A673 (cell line): ENCODE data around the gene A2M. TPM values are rescaled to one million over a fixed set of nuclear protein-coding genes. Genes with fewer than 3 reads are reported as not detected.

ENCODE experiments used
- BruUV-seq: library from RNA; stranded (reverse); fragments of 400-500 nt; replicated peaks from 2 replicates; lab custom pipeline; 2021; lab: Mats Ljungman, UMichigan
- CTCF ChIA-PET: fragments of 300-600 bp; sonication (Branson Sonifier 250); formaldehyde crosslinking; loops from one replicate; lab custom pipeline; 2022; ENCODE audit warnings: antibody characterized with exemption; lab: Charles Lee
- POLR2A ChIA-PET: fragments of 300-600 bp; sonication (Branson Sonifier 250); formaldehyde crosslinking; loops from one replicate; lab custom pipeline; 2022; ENCODE audit warnings: antibody characterized with exemption; ENCODE audit not compliant: low non-redundant PET; lab: Charles Lee
- DNase-seq: peaks from one replicate; pipeline ENCODE4 v3.0.0-alpha.2; 2015; ENCODE audit warnings: low spot score
- H3K27ac ChIP-seq: fragments of 200-600 bp; sonication (generic); 2 replicates; pipeline ENCODE4 v1.5.1; 2016; ENCODE audit warnings: mixed run types, low read depth, mild to moderate bottlenecking, mixed read lengths, antibody characterized with exemption, low read length; ENCODE audit not compliant: poor library complexity, severe bottlenecking
- H3K27me3 ChIP-seq: fragments of 200-600 bp; sonication (generic); replicated peaks from 2 replicates; pipeline ENCODE4 v1.6.1; 2017; ENCODE audit warnings: mixed run types, low read depth, mild to moderate bottlenecking, mixed read lengths, antibody characterized with exemption, low read length; ENCODE audit not compliant: insufficient read depth, poor library complexity
- H3K36me3 ChIP-seq: fragments of 200-600 bp; sonication (generic); 2 replicates; pipeline ENCODE4 v1.6.1; 2016; ENCODE audit warnings: mixed run types, mild to moderate bottlenecking, mixed read lengths, antibody characterized with exemption, low read length; ENCODE audit not compliant: insufficient read depth, poor library complexity, severe bottlenecking
- H3K4me1 ChIP-seq: fragments of 200-600 bp; sonication (generic); 2 replicates; pipeline ENCODE4 v1.6.1; 2017; ENCODE audit warnings: mixed run types, mild to moderate bottlenecking, mixed read lengths, antibody characterized with exemption, low read length; ENCODE audit not compliant: insufficient read depth, poor library complexity, severe bottlenecking
- H3K4me3 ChIP-seq: fragments of 200-600 bp; sonication (generic); 2 replicates; pipeline ENCODE4 v1.5.1; 2016; ENCODE audit warnings: low read depth, mixed run types, mild to moderate bottlenecking, mixed read lengths, low read length; ENCODE audit not compliant: poor library complexity, severe bottlenecking
- H3K9me3 ChIP-seq: fragments of 200-600 bp; sonication (generic); 2 replicates; pipeline ENCODE4 v1.6.1; 2016; ENCODE audit warnings: mixed run types, low read depth, mild to moderate bottlenecking, mixed read lengths, antibody characterized with exemption, low read length; ENCODE audit not compliant: poor library complexity, severe bottlenecking
- CTCF ChIP-seq: fragments of 300-800, 200-600 bp; sonication (generic); conservative IDR thresholded peaks from 2 replicates; pipeline ENCODE4 v1.5.1; 2017; ENCODE audit warnings: low read depth, mild to moderate bottlenecking, antibody characterized with exemption, low read length, moderate library complexity, mixed read lengths
- EZH2 ChIP-seq: fragments of 200-600 bp; sonication (generic); IDR thresholded peaks from 2 replicates; pipeline ENCODE4 v1.6.1; 2017; ENCODE audit warnings: borderline replicate concordance, low read depth, mild to moderate bottlenecking, mixed read lengths, antibody characterized with exemption, low read length; ENCODE audit not compliant: poor library complexity, severe bottlenecking
- intact Hi-C: fragments of 100-400 bp; cut with micrococcal nuclease; formaldehyde crosslinking; loops from one replicate; pipeline ENCODE4 v1.10.0; 2022; ENCODE audit not compliant: unreplicated experiment
- total RNA-seq: library from RNA; stranded (reverse); gene quantifications from 2 replicates; pipeline ENCODE4 v1.2.3, GENCODE V29; 2021

The A2M gene
- total RNA-seq, 1 experiment from 2014 or later, result 1.3 TPM

DNA sequence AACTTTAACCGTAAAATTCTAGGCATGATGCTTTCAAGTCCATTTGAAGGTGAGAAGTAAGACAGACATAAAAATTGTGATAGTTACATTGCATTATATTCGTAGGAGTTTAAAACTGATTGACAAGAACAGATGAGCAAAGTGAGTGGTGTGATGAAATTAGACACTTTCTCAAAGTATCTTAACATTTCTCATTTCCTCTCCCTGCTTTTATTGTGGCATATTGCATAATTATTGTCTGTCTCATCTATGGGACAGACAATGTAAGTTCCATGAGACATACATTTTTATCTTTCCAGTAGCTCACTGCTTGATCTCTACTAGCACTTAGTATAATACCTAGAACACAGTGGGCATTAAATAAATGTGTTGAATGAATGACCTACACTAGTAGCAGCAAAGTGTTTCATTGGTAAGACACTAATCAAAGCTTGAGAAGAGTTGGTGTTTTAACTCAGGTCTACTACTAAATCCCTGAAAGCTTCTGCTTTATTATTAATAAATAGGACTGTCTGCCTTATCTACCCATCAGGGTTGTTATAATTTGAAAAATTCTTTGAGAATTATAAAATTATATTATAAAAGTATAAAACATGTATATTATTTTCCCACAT is 19.0 kb downstream of the A2M start:
- DNase-seq, result no peak
- Histone ChIP-seq H3K4me1 (no peaks in the 10 kb centered on the region), H3K4me3 (no peak overlapping the region), H3K9me3 (no peaks in the 10 kb centered on the region), H3K27ac (no peak overlapping the region), H3K27me3 (no peaks in the 10 kb centered on the region), H3K36me3 (no peaks in the 10 kb centered on the region)
- intact Hi-C loops, result no loop called here
- POLR2A ChIA-PET, result no interaction called here
- no TSS peak for BruUV-seq
- TF ChIP-seq EZH2 (no peak), CTCF (no peak)
- CTCF ChIA-PET, result no interaction called here

- no TSS peak for BruUV-seq
- DNase-seq, result no peak
- no peak for TF ChIP-seq EZH2
- no peak for TF ChIP-seq CTCF
- H3K27ac ChIP-seq, result no peak overlapping the region
- no peaks in the 10 kb centered on the region for H3K36me3 ChIP-seq
- POLR2A ChIA-PET, result no interaction called here
- intact Hi-C loops, result no loop called here
- CTCF ChIA-PET, result no interaction called here
- H3K4me1 ChIP-seq, result no peaks in the 10 kb centered on the region
- no peaks in the 10 kb centered on the region for H3K27me3 ChIP-seq
- H3K9me3 ChIP-seq, result no peaks in the 10 kb centered on the region
- H3K4me3 ChIP-seq, result no peak overlapping the region
Observed at GRCh38 chr12:9095322-9095721, 20.4 kb downstream of the A2M start.

DNA sequence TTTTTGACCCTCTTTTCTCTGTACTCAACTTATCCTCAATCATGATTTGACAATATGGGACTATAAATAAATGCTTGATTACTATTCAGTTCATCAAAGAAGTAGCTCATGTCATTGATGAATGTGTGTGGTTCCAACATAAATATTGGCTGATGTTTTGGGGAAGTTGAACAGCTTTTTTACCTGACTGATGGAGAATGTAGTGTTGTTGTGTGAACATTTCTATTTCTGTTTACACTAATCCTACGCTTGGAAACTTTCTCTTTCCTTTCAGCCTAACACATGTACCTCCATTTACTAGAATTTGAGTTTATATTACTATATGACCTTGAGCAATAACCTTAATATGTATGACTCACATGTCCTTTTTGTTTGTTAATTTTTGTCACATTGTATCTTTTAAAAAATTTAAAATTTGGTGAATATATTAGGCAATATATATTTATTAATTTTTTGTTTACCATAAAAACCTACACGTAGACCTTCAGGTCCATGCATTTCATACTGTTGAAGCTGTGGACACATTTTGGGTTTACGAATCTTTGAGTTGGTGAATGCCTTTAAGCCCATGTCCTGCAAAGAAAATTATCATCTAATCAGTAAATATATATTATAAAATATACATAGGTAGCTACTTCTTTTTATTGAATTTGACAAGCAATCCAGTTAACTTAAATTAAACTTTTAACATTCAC is 21.1 kb downstream of the A2M start:
- Histone ChIP-seq H3K36me3 (no peaks in the 10 kb centered on the region), H3K9me3 (no peaks in the 10 kb centered on the region), H3K27ac (no peak overlapping the region), H3K4me3 (no peak overlapping the region), H3K4me1 (no peaks in the 10 kb centered on the region), H3K27me3 (no peaks in the 10 kb centered on the region)
- no peak for DNase-seq
- intact Hi-C loops, result no loop called here
- BruUV-seq, result no TSS peak
- POLR2A ChIA-PET, result no interaction called here
- TF ChIP-seq EZH2 (no peak), CTCF (no peak)
- CTCF ChIA-PET, result no interaction called here
